Peyer's patch (tissue), 4 donors: ENCODE results near the gene UCK1. TPM values are rescaled to one million over a fixed set of nuclear protein-coding genes. Genes with fewer than 3 reads are reported as not detected.

Source experiments
- DNase-seq, 3 donors: peaks; one replicate each; pipeline ENCODE4 v3.0.0-alpha.2; 2017 to 2019
- H3K27ac ChIP-seq, 4 donors: fragments of 200-600 bp; sonication (generic); one replicate each; pipeline ENCODE4 v1.5.1; 2016 to 2019
- H3K27me3 ChIP-seq, 2 donors: fragments of 200-600 bp; sonication (generic); one replicate each; pipeline ENCODE4 v1.5.1; 2019
- H3K36me3 ChIP-seq, 3 donors: fragments of 200-600 bp; sonication (generic); one replicate each; pipeline ENCODE4 v1.5.1; 2016 to 2019
- H3K4me1 ChIP-seq, 4 donors: fragments of 200-600 bp; sonication (generic); one replicate each; pipeline ENCODE4 v1.5.1; 2016 to 2019
- H3K4me3 ChIP-seq, 4 donors: fragments of 200-600 bp; sonication (generic); 1 replicate in 3 of 4; 2 replicates in 1 of 4; pipeline ENCODE4 v1.5.1; 2016 to 2019; ENCODE audit warnings: mild to moderate bottlenecking in 1 of 4
- H3K9me3 ChIP-seq, 4 donors: fragments of 200-600 bp; sonication (generic); one replicate each; pipeline ENCODE4 v1.5.1; 2016 to 2019; ENCODE audit warnings: mild to moderate bottlenecking in 1 of 4
- CTCF ChIP-seq, 6 experiments: fragments of 450-650 bp in 4 of 6; fragments of 200-600 bp in 2 of 6; sonication (generic) in 1 of 6; IDR thresholded peaks; one replicate each; pipeline ENCODE4 v1.5.1; 2017 to 2019; ENCODE audit warnings: antibody characterized with exemption in 6 of 6, mild to moderate bottlenecking in 3 of 6, moderate library complexity in 1 of 6
- POLR2A ChIP-seq, 2 donors: fragments of 450-650 bp; IDR thresholded peaks; one replicate each; pipeline ENCODE4 v1.5.1; 2017; ENCODE audit warnings: antibody characterized with exemption in 2 of 2, mild to moderate bottlenecking in 2 of 2, moderate library complexity in 2 of 2
- total RNA-seq, 4 donors: library from RNA; depleted of rRNA; stranded (reverse); fragments of >200 nt; gene quantifications; one replicate each; pipeline ENCODE4 v1.1.0, GENCODE V29; 2016

Gene UCK1
- total RNA-seq, 4 donors from 2014 or later, result 20.6 to 37.2 (median 31.1) TPM

- H3K4me3 ChIP-seq, result no peak overlapping the region
- no peak for TF ChIP-seq CTCF (IDR thresholded peaks at IDR 0.05)
- TF ChIP-seq POLR2A (IDR thresholded peaks at IDR 0.05), result no peak
- no peak for DNase-seq
- H3K27me3 ChIP-seq, result no peaks in the 10 kb centered on the region
- H3K9me3 ChIP-seq, result no peaks in the 10 kb centered on the region
- peaks cover 0 to 84% (median 0%) of the 10 kb centered on the region in 3 donors for H3K36me3 ChIP-seq
- peak overlapping the region in 1 of 4 donors; percentile 79 for H3K27ac ChIP-seq
- peaks cover 0 to 12% (median 0%) of the 10 kb centered on the region in 4 donors for H3K4me1 ChIP-seq
Measured at GRCh38 chr9:131577005-131578000, 46.2 kb upstream of the UCK1 start.

GRCh38 chr9:131575946-131576853 lies 45.1 kb upstream of the UCK1 start:
- no peak overlapping the region for H3K27ac ChIP-seq
- no peaks in the 10 kb centered on the region for H3K27me3 ChIP-seq
- TF ChIP-seq CTCF (IDR thresholded peaks at IDR 0.05), result no peak
- TF ChIP-seq POLR2A (IDR thresholded peaks at IDR 0.05), result no peak
- H3K4me3 ChIP-seq, result no peak overlapping the region
- peaks cover 0 to 84% (median 0%) of the 10 kb centered on the region in 3 donors for H3K36me3 ChIP-seq
- no peaks in the 10 kb centered on the region for H3K9me3 ChIP-seq
- H3K4me1 ChIP-seq, result peaks cover 0 to 12% (median 0%) of the 10 kb centered on the region in 4 donors
- no peak for DNase-seq

GRCh38 chr9:131574730-131575640 lies 43.9 kb upstream of the UCK1 start:
- Histone ChIP-seq H3K4me3 (no peak overlapping the region), H3K27me3 (no peaks in the 10 kb centered on the region), H3K4me1 (peaks cover 0 to 12% (median 0%) of the 10 kb centered on the region in 4 donors), H3K9me3 (no peaks in the 10 kb centered on the region), H3K27ac (no peak overlapping the region), H3K36me3 (peaks cover 0 to 75% (median 0%) of the 10 kb centered on the region in 3 donors)
- DNase-seq, result no peak
- TF ChIP-seq CTCF (IDR thresholded peaks at IDR 0.05) (no peak), POLR2A (IDR thresholded peaks at IDR 0.05) (no peak)

- H3K4me3 ChIP-seq, result no peak overlapping the region
- no peak for TF ChIP-seq CTCF (IDR thresholded peaks at IDR 0.05)
- TF ChIP-seq POLR2A (IDR thresholded peaks at IDR 0.05), result no peak
- no peak for DNase-seq
Measured at GRCh38 chr9:131567910-131568309, 36.8 kb upstream of the UCK1 start.

More at GRCh38 chr9:131567910-131568309, 36.8 kb upstream of the UCK1 start:
- H3K27me3 ChIP-seq, result no peaks in the 10 kb centered on the region
- no peaks in the 10 kb centered on the region for H3K4me1 ChIP-seq
- peaks cover 0 to 25% (median 0%) of the 10 kb centered on the region in 3 donors for H3K36me3 ChIP-seq
- H3K27ac ChIP-seq, result no peak overlapping the region
- H3K9me3 ChIP-seq, result no peaks in the 10 kb centered on the region
